KMS-11 (cell line): ENCODE data around the gene HOXA2.

Experiments used
- H2AFZ ChIP-seq: fragments of 200-600 bp; sonication (generic); 2 replicates; pipeline ENCODE4 v1.6.1; 2016; ENCODE audit warnings: antibody characterized with exemption, mixed run types, low read depth
- H3K27ac ChIP-seq: fragments of 200-600 bp; sonication (generic); 2 replicates; pipeline ENCODE4 v1.6.1; 2016; ENCODE audit warnings: mild to moderate bottlenecking, mixed run types
- H3K27me3 ChIP-seq: fragments of 200-600 bp; sonication (generic); 2 replicates; pipeline ENCODE4 v1.6.1; 2017; ENCODE audit warnings: mild to moderate bottlenecking, low read depth, mixed run types, moderate library complexity; ENCODE audit not compliant: insufficient read depth
- H3K36me3 ChIP-seq: fragments of 200-600 bp; sonication (generic); 2 replicates; pipeline ENCODE4 v1.6.1; 2017; ENCODE audit warnings: mild to moderate bottlenecking, mixed run types; ENCODE audit not compliant: insufficient read depth
- H3K4me1 ChIP-seq: fragments of 200-600 bp; sonication (generic); 2 replicates; pipeline ENCODE4 v1.6.1; 2016; ENCODE audit warnings: mild to moderate bottlenecking, low read depth, mixed run types; ENCODE audit not compliant: poor library complexity, severe bottlenecking
- H3K4me2 ChIP-seq: fragments of 200-600 bp; sonication (generic); 2 replicates; pipeline ENCODE4 v1.7.0; 2016; ENCODE audit warnings: mild to moderate bottlenecking, mixed run types
- H3K4me3 ChIP-seq: fragments of 200-600 bp; sonication (generic); IDR thresholded peaks from 2 replicates; pipeline ENCODE4 v1.6.1; 2017; ENCODE audit warnings: low read depth, low read length, mixed read lengths; ENCODE audit not compliant: insufficient read depth
- H3K79me2 ChIP-seq: fragments of 200-600 bp; sonication (generic); 2 replicates; pipeline ENCODE4 v1.6.1; 2016; ENCODE audit warnings: low read depth, mixed run types; ENCODE audit not compliant: insufficient read depth
- H3K9ac ChIP-seq: fragments of 200-600 bp; sonication (generic); 2 replicates; pipeline ENCODE4 v1.6.1; 2016; ENCODE audit warnings: mild to moderate bottlenecking, mixed run types
- H4K20me1 ChIP-seq: fragments of 200-600 bp; sonication (generic); 2 replicates; pipeline ENCODE4 v1.6.1; 2016; ENCODE audit warnings: mild to moderate bottlenecking, mixed run types; ENCODE audit not compliant: insufficient read depth
- CTCF ChIP-seq: fragments of 200-600 bp; sonication (generic); conservative IDR thresholded peaks from 2 replicates; pipeline ENCODE4 v1.6.1; 2017; ENCODE audit warnings: low read depth, mild to moderate bottlenecking, antibody characterized with exemption, low read length, moderate library complexity, mixed read lengths

HOXA2 gene

GRCh38 chr7:27114881-27115220 lies 12.4 kb upstream of the HOXA2 start:
- Histone ChIP-seq H3K4me3 (no peak overlapping the region), H3K36me3 (no peaks in the 10 kb centered on the region), H3K4me1 (no peaks in the 10 kb centered on the region), H2AFZ (no peak overlapping the region), H4K20me1 (no peaks in the 10 kb centered on the region), H3K27ac (no peak overlapping the region), H3K79me2 (no peaks in the 10 kb centered on the region), H3K9ac (no peak overlapping the region), H3K27me3 (no peaks in the 10 kb centered on the region), H3K4me2 (no peak overlapping the region)
- TF ChIP-seq CTCF, result no peak

- TF ChIP-seq CTCF, result no peak
- H3K36me3 ChIP-seq, result no peaks in the 10 kb centered on the region
- H3K27me3 ChIP-seq, result no peaks in the 10 kb centered on the region
- H4K20me1 ChIP-seq, result no peaks in the 10 kb centered on the region
- H3K27ac ChIP-seq, result no peak overlapping the region
- H3K4me3 ChIP-seq, result no peak overlapping the region
- no peaks in the 10 kb centered on the region for H3K79me2 ChIP-seq
- H3K4me1 ChIP-seq, result no peaks in the 10 kb centered on the region
- H3K4me2 ChIP-seq, result no peak overlapping the region
- H3K9ac ChIP-seq, result no peak overlapping the region
- H2AFZ ChIP-seq, result no peak overlapping the region
Measured at GRCh38 chr7:27113991-27114769, 11.7 kb upstream of the HOXA2 start.

- H2AFZ ChIP-seq, result no peak overlapping the region
- H3K4me2 ChIP-seq, result no peak overlapping the region
- no peak overlapping the region for H3K9ac ChIP-seq
- H3K4me1 ChIP-seq, result no peaks in the 10 kb centered on the region
- no peaks in the 10 kb centered on the region for H3K79me2 ChIP-seq
- H3K27me3 ChIP-seq, result no peaks in the 10 kb centered on the region
- no peak for TF ChIP-seq CTCF
- H3K36me3 ChIP-seq, result no peaks in the 10 kb centered on the region
- no peaks in the 10 kb centered on the region for H4K20me1 ChIP-seq
- H3K4me3 ChIP-seq, result no peak overlapping the region
- no peak overlapping the region for H3K27ac ChIP-seq
Measured at GRCh38 chr7:27112955-27113949, 10.8 kb upstream of the HOXA2 start.

GRCh38 chr7:27112361-27112760 lies 9.9 kb upstream of the HOXA2 start:
- Histone ChIP-seq H3K4me2 (no peak overlapping the region), H3K79me2 (no peaks in the 10 kb centered on the region), H4K20me1 (no peaks in the 10 kb centered on the region), H3K27ac (no peak overlapping the region), H3K4me1 (no peaks in the 10 kb centered on the region), H2AFZ (no peak overlapping the region), H3K27me3 (no peaks in the 10 kb centered on the region), H3K4me3 (no peak overlapping the region), H3K9ac (no peak overlapping the region), H3K36me3 (no peaks in the 10 kb centered on the region)
- no peak for TF ChIP-seq CTCF
